ENCODE measurements around the gene FAM50A.

GRCh38 chrX:154484255-154485149 lies 40.6 kb downstream of the FAM50A start:
- TF ChIP-seq CTCF (IDR thresholded peaks at IDR 0.05; ENCODE audit: insufficient read depth, low read length) (no peak), SPI1 (IDR thresholded peaks at IDR 0.05; ENCODE audit: borderline replicate concordance, low read depth) (no peak)

Measured in HL-60 (cell line).